HL-60 (cell line): ENCODE measurements around the gene PPP1R14C.

Experiments used
- DNase-seq, 2 experiments: peaks; one replicate each; pipeline ENCODE4 v3.0.0-alpha.2; 2010 to 2020; ENCODE audit warnings: low read depth in 1 of 2, low spot score in 1 of 2
- H3K27ac ChIP-seq: fragments of 250-450 bp; sonication (Bioruptor Pico); replicated peaks from 2 replicates; pipeline ENCODE4 v1.5.1; 2020; ENCODE audit warnings: mild to moderate bottlenecking, moderate library complexity
- H3K27me3 ChIP-seq: fragments of 250-450 bp; sonication (Bioruptor Pico); 2 replicates; pipeline ENCODE4 v1.5.1; 2021; ENCODE audit warnings: mild to moderate bottlenecking, moderate library complexity; ENCODE audit not compliant: insufficient read depth, poor library complexity, severe bottlenecking
- H3K4me3 ChIP-seq: replicated peaks from 2 replicates; pipeline ENCODE4 v1.5.1; 2011; ENCODE audit warnings: mild to moderate bottlenecking, control low read depth, low read length; ENCODE audit not compliant: insufficient read depth
- CTCF ChIP-seq: IDR thresholded peaks from one replicate; pipeline ENCODE4 v1.5.1; 2011; ENCODE audit warnings: low read length, control low read depth, inconsistent platforms; ENCODE audit not compliant: insufficient read depth
- GABPA ChIP-seq: IDR thresholded peaks from 2 replicates; pipeline ENCODE4 v1.6.1; 2012; ENCODE audit warnings: low read depth
- POLR2AphosphoS5 ChIP-seq: IDR thresholded peaks from 2 replicates; pipeline ENCODE4 v1.6.1; 2012; ENCODE audit warnings: low read depth
- SPI1 ChIP-seq: IDR thresholded peaks from 2 replicates; pipeline ENCODE4 v1.6.1; 2012; ENCODE audit warnings: low read depth, mild to moderate bottlenecking, borderline replicate concordance
- TF ChIP-seq, protein P1 (sequence below): IDR thresholded peaks from 2 replicates; pipeline ENCODE4 v1.6.1; 2012; ENCODE audit warnings: low read depth; ENCODE audit not compliant: insufficient replicate concordance

The PPP1R14C gene

GRCh38 chr6:150250826-150251225 lies 108.0 kb downstream of the PPP1R14C start:
- Histone ChIP-seq H3K27me3 (peaks cover 3% of the 10 kb centered on the region), H3K4me3 (no peak overlapping the region), H3K27ac (no peak overlapping the region)
- TF ChIP-seq CTCF, result no peak
- no peak for TF ChIP-seq SPI1
- TF ChIP-seq POLR2AphosphoS5, result no peak
- TF ChIP-seq GABPA, result no peak
- TF ChIP-seq, protein P1, sequence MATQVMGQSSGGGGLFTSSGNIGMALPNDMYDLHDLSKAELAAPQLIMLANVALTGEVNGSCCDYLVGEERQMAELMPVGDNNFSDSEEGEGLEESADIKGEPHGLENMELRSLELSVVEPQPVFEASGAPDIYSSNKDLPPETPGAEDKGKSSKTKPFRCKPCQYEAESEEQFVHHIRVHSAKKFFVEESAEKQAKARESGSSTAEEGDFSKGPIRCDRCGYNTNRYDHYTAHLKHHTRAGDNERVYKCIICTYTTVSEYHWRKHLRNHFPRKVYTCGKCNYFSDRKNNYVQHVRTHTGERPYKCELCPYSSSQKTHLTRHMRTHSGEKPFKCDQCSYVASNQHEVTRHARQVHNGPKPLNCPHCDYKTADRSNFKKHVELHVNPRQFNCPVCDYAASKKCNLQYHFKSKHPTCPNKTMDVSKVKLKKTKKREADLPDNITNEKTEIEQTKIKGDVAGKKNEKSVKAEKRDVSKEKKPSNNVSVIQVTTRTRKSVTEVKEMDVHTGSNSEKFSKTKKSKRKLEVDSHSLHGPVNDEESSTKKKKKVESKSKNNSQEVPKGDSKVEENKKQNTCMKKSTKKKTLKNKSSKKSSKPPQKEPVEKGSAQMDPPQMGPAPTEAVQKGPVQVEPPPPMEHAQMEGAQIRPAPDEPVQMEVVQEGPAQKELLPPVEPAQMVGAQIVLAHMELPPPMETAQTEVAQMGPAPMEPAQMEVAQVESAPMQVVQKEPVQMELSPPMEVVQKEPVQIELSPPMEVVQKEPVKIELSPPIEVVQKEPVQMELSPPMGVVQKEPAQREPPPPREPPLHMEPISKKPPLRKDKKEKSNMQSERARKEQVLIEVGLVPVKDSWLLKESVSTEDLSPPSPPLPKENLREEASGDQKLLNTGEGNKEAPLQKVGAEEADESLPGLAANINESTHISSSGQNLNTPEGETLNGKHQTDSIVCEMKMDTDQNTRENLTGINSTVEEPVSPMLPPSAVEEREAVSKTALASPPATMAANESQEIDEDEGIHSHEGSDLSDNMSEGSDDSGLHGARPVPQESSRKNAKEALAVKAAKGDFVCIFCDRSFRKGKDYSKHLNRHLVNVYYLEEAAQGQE, result no peak
- no peak for DNase-seq

DNA sequence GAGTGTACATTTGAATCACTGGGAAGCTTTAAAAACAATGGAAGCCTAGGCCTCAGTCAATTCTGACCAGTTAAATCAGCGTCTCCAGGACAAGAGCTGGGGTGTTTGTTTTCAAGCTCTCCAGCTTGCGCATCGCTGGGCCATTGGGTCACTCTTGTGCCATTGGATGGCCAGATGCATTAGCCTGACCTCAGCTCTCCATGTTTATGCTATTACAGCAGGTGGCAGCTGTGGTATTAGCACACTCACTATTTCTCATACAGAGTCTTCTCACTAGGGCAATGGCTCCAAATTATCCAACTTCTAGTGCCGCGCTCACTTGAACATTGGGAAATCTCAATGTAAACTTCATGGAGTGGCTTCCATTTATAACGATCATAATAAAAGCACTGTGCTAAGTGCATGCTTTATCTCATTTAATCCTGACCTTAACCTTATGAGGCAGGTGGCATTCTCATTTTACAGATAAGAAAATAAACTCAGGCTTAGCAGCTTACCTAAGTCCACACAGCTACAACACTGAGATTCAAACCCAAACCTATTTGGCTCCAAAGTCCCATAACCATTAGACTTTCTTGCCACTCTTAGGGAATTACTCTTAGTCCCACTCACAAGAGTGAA lies 108.8 kb downstream of the PPP1R14C start:
- TF ChIP-seq CTCF, result no peak
- TF ChIP-seq, protein P1, result no peak
- TF ChIP-seq GABPA, result no peak
- Histone ChIP-seq H3K4me3 (no peak overlapping the region), H3K27me3 (peaks cover 3% of the 10 kb centered on the region), H3K27ac (no peak overlapping the region)
- DNase-seq, result no peak

- TF ChIP-seq CTCF, result no peak
- TF ChIP-seq, protein P1, result no peak
- TF ChIP-seq GABPA, result no peak
- TF ChIP-seq POLR2AphosphoS5, result no peak
- TF ChIP-seq SPI1, result no peak
Measured at GRCh38 chr6:150252714-150253444, 110.0 kb downstream of the PPP1R14C start.

More at GRCh38 chr6:150252714-150253444, 110.0 kb downstream of the PPP1R14C start:
- no peak overlapping the region for H3K4me3 ChIP-seq
- DNase-seq, result no peak
- no peak overlapping the region for H3K27ac ChIP-seq
- peaks cover 3% of the 10 kb centered on the region for H3K27me3 ChIP-seq
